Breast epithelium (tissue), 4 donors: ENCODE measurements around the gene SLC25A21. TPM values are rescaled to one million over a fixed set of nuclear protein-coding genes. Genes with fewer than 3 reads are reported as not detected.
A peak's percentile ranks its signal among the peaks of the same experiment; 100 is the strongest.

Experiments used
- DNase-seq, 2 donors: peaks; one replicate each; pipeline ENCODE4 v3.0.0-alpha.2; 2019; ENCODE audit warnings: low spot score in 2 of 2
- H3K27ac ChIP-seq, 2 donors: fragments of 200-600 bp; sonication (generic) in 1 of 2; one replicate each; pipeline ENCODE4 v1.5.1; 2016 to 2019; ENCODE audit warnings: mild to moderate bottlenecking in 1 of 2
- H3K27me3 ChIP-seq, 2 donors: fragments of 200-600 bp; sonication (generic) in 1 of 2; one replicate each; pipeline versions ENCODE4 v1.5.1 to v1.6.0; 2017 to 2019; ENCODE audit warnings: control low read depth in 1 of 2, mild to moderate bottlenecking in 1 of 2
- H3K36me3 ChIP-seq: fragments of 200-600 bp; one replicate; pipeline ENCODE4 v1.5.1; 2019
- H3K4me1 ChIP-seq, 2 donors: fragments of 200-600 bp; sonication (generic); one replicate each; pipeline ENCODE4 v1.5.1; 2016 to 2019; ENCODE audit warnings: control low read depth in 1 of 2
- H3K4me3 ChIP-seq, 3 donors: fragments of 200-600 bp; sonication (generic); 1 replicate in 2 of 3; 2 replicates in 1 of 3; pipeline ENCODE4 v1.5.1; 2016 to 2019; ENCODE audit warnings: mild to moderate bottlenecking in 3 of 3, moderate library complexity in 2 of 3
- H3K9me3 ChIP-seq, 2 donors: fragments of 200-600 bp; sonication (generic) in 1 of 2; one replicate each; pipeline ENCODE4 v1.5.1; 2016 to 2019; ENCODE audit warnings: control low read depth in 1 of 2
- CTCF ChIP-seq, 3 donors: fragments of 450-650 bp; IDR thresholded peaks; one replicate each; pipeline ENCODE4 v1.5.1; 2016 to 2017; ENCODE audit warnings: antibody characterized with exemption in 3 of 3, mild to moderate bottlenecking in 3 of 3, moderate library complexity in 3 of 3
- POLR2A ChIP-seq: fragments of 450-650 bp; IDR thresholded peaks from one replicate; pipeline ENCODE4 v1.6.1; 2016; ENCODE audit warnings: antibody characterized with exemption, mild to moderate bottlenecking, moderate library complexity
- POLR2AphosphoS5 ChIP-seq, 3 donors: sonication (generic); formaldehyde crosslinking; IDR thresholded peaks; one replicate each; pipeline ENCODE4 v1.6.1; 2017; ENCODE audit warnings: antibody characterized with exemption in 3 of 3
- intact Hi-C: fragments of 100-400 bp; cut with DNase I; formaldehyde crosslinking; loops from one replicate; pipeline ENCODE4 v1.15.1; 2023; ENCODE audit warnings: low total_unique reads
- total RNA-seq, 3 donors: library from RNA; depleted of rRNA; stranded (reverse); fragments of >200 nt; gene quantifications; one replicate each; pipeline ENCODE4 v1.1.0, GENCODE V29; 2016

Gene SLC25A21
- total RNA-seq, 3 donors from 2014 or later = 0.66 to 2.3 (median 1.6) TPM

- intact Hi-C loops = no loop called here
- no peaks in the 10 kb centered on the region for H3K4me1 ChIP-seq
- no peak for TF ChIP-seq POLR2A
- no peak for TF ChIP-seq POLR2AphosphoS5 (IDR thresholded peaks at IDR 0.05)
- no peak for TF ChIP-seq CTCF (IDR thresholded peaks at IDR 0.05)
Measured at GRCh38 chr14:36690311-36691040, 481.9 kb downstream of the SLC25A21 start.

GRCh38 chr14:36684946-36685345, 487.5 kb downstream of the SLC25A21 start:
- TF ChIP-seq POLR2AphosphoS5 (IDR thresholded peaks at IDR 0.05) (no peak), POLR2A (no peak), CTCF (IDR thresholded peaks at IDR 0.05) (no peak)
- H3K9me3 ChIP-seq = no peaks in the 10 kb centered on the region
- H3K36me3 ChIP-seq = no peaks in the 10 kb centered on the region
- no peak overlapping the region for H3K4me3 ChIP-seq
- no peak overlapping the region for H3K27ac ChIP-seq
- no peaks in the 10 kb centered on the region for H3K27me3 ChIP-seq
- DNase-seq = no peak
- no peaks in the 10 kb centered on the region for H3K4me1 ChIP-seq
- intact Hi-C loops = no loop called here

More at GRCh38 chr14:36690311-36691040, 481.9 kb downstream of the SLC25A21 start:
- DNase-seq = no peak
- Histone ChIP-seq H3K9me3 (no peaks in the 10 kb centered on the region), H3K36me3 (no peaks in the 10 kb centered on the region), H3K27me3 (no peaks in the 10 kb centered on the region), H3K4me3 (no peak overlapping the region), H3K27ac (no peak overlapping the region)

GRCh38 chr14:36683083-36683724, 489.2 kb downstream of the SLC25A21 start:
- DNase-seq = peak in 1 of 2 donors; percentile 52
- no peaks in the 10 kb centered on the region for H3K36me3 ChIP-seq
- intact Hi-C loops = no loop called here
- no peaks in the 10 kb centered on the region for H3K27me3 ChIP-seq
- H3K27ac ChIP-seq = peak overlapping the region; percentile 15 to 52
- no peaks in the 10 kb centered on the region for H3K9me3 ChIP-seq
- no peaks in the 10 kb centered on the region for H3K4me1 ChIP-seq
- peak overlapping the region in 1 of 3 donors; percentile 19 for H3K4me3 ChIP-seq
- TF ChIP-seq POLR2AphosphoS5 (IDR thresholded peaks at IDR 0.05) (no peak), CTCF (IDR thresholded peaks at IDR 0.05) (no peak), POLR2A (no peak)

GRCh38 chr14:36682338-36682737, 490.1 kb downstream of the SLC25A21 start:
- Histone ChIP-seq H3K4me1 (no peaks in the 10 kb centered on the region), H3K4me3 (no peak overlapping the region), H3K36me3 (no peaks in the 10 kb centered on the region), H3K27me3 (no peaks in the 10 kb centered on the region), H3K9me3 (no peaks in the 10 kb centered on the region), H3K27ac (no peak overlapping the region)
- TF ChIP-seq POLR2AphosphoS5 (IDR thresholded peaks at IDR 0.05) (no peak), POLR2A (no peak), CTCF (IDR thresholded peaks at IDR 0.05) (no peak)
- intact Hi-C loops = no loop called here
- DNase-seq = no peak

GRCh38 chr14:36676236-36676635, 496.2 kb downstream of the SLC25A21 start:
- Histone ChIP-seq H3K4me3 (no peak overlapping the region), H3K9me3 (no peaks in the 10 kb centered on the region), H3K4me1 (no peaks in the 10 kb centered on the region), H3K27me3 (peaks cover 0 to 7% of the 10 kb centered on the region in 2 donors), H3K27ac (no peak overlapping the region), H3K36me3 (no peaks in the 10 kb centered on the region)
- intact Hi-C loops = no loop called here
- TF ChIP-seq POLR2AphosphoS5 (IDR thresholded peaks at IDR 0.05) = no peak
- no peak for TF ChIP-seq CTCF (IDR thresholded peaks at IDR 0.05)
- no peak for TF ChIP-seq POLR2A
- DNase-seq = no peak
